Measurements from ENCODE around the gene GP5. TPM values are rescaled to one million over a fixed set of nuclear protein-coding genes. Genes with fewer than 3 reads are reported as not detected.

Gene GP5
- polyA plus RNA-seq, 2 of the 4 experiments (the other 2 are of a cell fraction), result not detected

DNA sequence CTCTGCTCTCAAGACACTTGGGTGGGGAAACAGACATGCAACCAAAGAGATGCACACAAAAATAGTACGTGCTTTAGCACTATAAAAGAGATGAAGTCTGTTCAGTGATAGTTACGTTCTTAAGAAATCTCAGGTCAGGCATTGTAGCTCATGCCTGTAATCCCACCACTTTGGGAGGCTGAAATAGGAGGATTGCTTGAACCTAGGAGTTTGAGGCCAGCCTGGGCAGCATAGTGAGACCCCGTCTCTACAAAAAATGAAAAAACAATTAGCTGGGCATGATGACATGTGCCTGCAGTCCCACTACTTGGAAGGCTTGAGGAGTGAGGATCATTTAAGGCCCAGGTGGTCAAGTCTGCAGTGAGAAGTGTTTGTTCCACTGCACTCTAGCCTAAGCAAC, 35.4 kb upstream of the GP5 start:
- DNase-seq (ENCODE audit: low read depth in 1 of 2, low spot score in 1 of 2), result no peak
- Histone ChIP-seq H3K9me3 (no peaks in the 10 kb centered on the region), H3K4me1 (no peaks in the 10 kb centered on the region), H3K4me3 (no peak overlapping the region), H3K27ac (no peak overlapping the region), H3K4me2 (no peak overlapping the region)
- no peak for TF ChIP-seq HEYL (CRISPR knock-in tag; IDR thresholded peaks at IDR 0.05)
- no peak for TF ChIP-seq KDM1A (IDR thresholded peaks at IDR 0.05; ENCODE audit: low read depth)
- TF ChIP-seq, protein P1, sequence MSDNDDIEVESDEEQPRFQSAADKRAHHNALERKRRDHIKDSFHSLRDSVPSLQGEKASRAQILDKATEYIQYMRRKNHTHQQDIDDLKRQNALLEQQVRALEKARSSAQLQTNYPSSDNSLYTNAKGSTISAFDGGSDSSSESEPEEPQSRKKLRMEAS (IDR thresholded peaks at IDR 0.05), result no peak
- no peak for TF ChIP-seq ZFP36 (IDR thresholded peaks at IDR 0.05; ENCODE audit: borderline replicate concordance, partially characterized antibody)
- TF ChIP-seq PHF8 (IDR thresholded peaks at IDR 0.05; ENCODE audit: borderline replicate concordance, low read depth), result no peak
- TF ChIP-seq, protein P2, sequence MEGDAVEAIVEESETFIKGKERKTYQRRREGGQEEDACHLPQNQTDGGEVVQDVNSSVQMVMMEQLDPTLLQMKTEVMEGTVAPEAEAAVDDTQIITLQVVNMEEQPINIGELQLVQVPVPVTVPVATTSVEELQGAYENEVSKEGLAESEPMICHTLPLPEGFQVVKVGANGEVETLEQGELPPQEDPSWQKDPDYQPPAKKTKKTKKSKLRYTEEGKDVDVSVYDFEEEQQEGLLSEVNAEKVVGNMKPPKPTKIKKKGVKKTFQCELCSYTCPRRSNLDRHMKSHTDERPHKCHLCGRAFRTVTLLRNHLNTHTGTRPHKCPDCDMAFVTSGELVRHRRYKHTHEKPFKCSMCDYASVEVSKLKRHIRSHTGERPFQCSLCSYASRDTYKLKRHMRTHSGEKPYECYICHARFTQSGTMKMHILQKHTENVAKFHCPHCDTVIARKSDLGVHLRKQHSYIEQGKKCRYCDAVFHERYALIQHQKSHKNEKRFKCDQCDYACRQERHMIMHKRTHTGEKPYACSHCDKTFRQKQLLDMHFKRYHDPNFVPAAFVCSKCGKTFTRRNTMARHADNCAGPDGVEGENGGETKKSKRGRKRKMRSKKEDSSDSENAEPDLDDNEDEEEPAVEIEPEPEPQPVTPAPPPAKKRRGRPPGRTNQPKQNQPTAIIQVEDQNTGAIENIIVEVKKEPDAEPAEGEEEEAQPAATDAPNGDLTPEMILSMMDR (IDR thresholded peaks at IDR 0.05), result no peak
- TF ChIP-seq RFX5 (IDR thresholded peaks at IDR 0.05), result no peak
- TF ChIP-seq, protein P3, sequence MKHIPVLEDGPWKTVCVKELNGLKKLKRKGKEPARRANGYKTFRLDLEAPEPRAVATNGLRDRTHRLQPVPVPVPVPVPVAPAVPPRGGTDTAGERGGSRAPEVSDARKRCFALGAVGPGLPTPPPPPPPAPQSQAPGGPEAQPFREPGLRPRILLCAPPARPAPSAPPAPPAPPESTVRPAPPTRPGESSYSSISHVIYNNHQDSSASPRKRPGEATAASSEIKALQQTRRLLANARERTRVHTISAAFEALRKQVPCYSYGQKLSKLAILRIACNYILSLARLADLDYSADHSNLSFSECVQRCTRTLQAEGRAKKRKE (CRISPR knock-in tag; IDR thresholded peaks at IDR 0.05; ENCODE audit: low read depth), result no peak
- TF ChIP-seq JUNB (IDR thresholded peaks at IDR 0.05), result no peak
- TF ChIP-seq, protein P4, sequence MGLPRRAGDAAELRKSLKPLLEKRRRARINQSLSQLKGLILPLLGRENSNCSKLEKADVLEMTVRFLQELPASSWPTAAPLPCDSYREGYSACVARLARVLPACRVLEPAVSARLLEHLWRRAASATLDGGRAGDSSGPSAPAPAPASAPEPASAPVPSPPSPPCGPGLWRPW (IDR thresholded peaks at IDR 0.05), result no peak
- TF ChIP-seq TFCP2L1 (CRISPR knock-in tag; IDR thresholded peaks at IDR 0.05), result no peak
- no peak for TF ChIP-seq CBX2 (IDR thresholded peaks at IDR 0.05; ENCODE audit: borderline replicate concordance, low read depth)
- no peak for TF ChIP-seq POLR2AphosphoS2 (conservative IDR thresholded peaks at IDR 0.05; ENCODE audit: low read length)
- TF ChIP-seq CHD2 (IDR thresholded peaks at IDR 0.05; ENCODE audit: low read length, partially characterized antibody), result no peak
- TF ChIP-seq, protein P5, sequence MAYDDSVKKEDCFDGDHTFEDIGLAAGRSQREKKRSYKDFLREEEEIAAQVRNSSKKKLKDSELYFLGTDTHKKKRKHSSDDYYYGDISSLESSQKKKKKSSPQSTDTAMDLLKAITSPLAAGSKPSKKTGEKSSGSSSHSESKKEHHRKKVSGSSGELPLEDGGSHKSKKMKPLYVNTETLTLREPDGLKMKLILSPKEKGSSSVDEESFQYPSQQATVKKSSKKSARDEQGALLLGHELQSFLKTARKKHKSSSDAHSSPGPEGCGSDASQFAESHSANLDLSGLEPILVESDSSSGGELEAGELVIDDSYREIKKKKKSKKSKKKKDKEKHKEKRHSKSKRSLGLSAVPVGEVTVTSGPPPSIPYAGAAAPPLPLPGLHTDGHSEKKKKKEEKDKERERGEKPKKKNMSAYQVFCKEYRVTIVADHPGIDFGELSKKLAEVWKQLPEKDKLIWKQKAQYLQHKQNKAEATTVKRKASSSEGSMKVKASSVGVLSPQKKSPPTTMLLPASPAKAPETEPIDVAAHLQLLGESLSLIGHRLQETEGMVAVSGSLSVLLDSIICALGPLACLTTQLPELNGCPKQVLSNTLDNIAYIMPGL (CRISPR knock-in tag; IDR thresholded peaks at IDR 0.05; ENCODE audit: borderline replicate concordance), result no peak
- TF ChIP-seq KDM5A (IDR thresholded peaks at IDR 0.05), result no peak
- TF ChIP-seq RNF2 (IDR thresholded peaks at IDR 0.05; ENCODE audit: borderline replicate concordance, low read depth), result no peak
- FAIRE-seq, result no peak
- POLR2A ChIA-PET, result no interaction called here
- WGBS (ENCODE audit: missing lambda C conversion rate), result 88% methylated on average over 3 of the region's 3 CpGs
- CTCF ChIA-PET, result no interaction called here
- no peak for ATAC-seq

DNA sequence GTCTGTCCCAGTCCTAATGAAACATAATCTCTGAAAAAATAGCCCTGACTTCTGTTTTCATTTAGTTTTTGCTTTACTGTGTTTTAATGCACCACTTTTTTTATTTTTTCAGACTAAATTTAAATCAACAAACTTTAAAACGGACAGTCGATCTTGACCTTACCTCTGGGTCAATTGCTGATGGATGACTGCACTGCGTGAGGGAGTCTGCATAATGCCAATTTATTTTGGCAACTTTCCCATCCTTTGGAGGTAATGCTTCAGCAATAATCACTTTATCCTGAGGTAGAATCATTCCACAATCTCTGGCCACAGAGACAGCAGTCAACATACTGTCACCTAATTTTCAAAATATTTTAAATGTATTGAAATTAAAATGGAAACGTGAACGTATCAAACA, 32.5 kb upstream of the GP5 start:
- no peaks in the 10 kb centered on the region for H3K4me1 ChIP-seq
- ChIA-PET POLR2A (no interaction called here), CTCF (interaction anchor here (1.0 kb wide), 1 partner anchor 10 kb away, joined by 3 read pairs; no protein-coding TSS in a partner anchor)
- no peak for TF ChIP-seq MAFK (IDR thresholded peaks at IDR 0.05; ENCODE audit: partially characterized antibody)
- TF ChIP-seq ZFP36 (IDR thresholded peaks at IDR 0.05; ENCODE audit: borderline replicate concordance, partially characterized antibody), result no peak
- H3K27ac ChIP-seq, result no peak overlapping the region
- ATAC-seq (no peak), FAIRE-seq (no peak), DNase-seq (ENCODE audit: low read depth in 1 of 2, low spot score in 1 of 2) (no peak)
- WGBS (ENCODE audit: missing lambda C conversion rate), result 84% methylated on average over 5 of the region's 5 CpGs
- H3K9me3 ChIP-seq, result no peaks in the 10 kb centered on the region
- no peak overlapping the region for H3K4me3 ChIP-seq
- no peak overlapping the region for H3K4me2 ChIP-seq

DNA sequence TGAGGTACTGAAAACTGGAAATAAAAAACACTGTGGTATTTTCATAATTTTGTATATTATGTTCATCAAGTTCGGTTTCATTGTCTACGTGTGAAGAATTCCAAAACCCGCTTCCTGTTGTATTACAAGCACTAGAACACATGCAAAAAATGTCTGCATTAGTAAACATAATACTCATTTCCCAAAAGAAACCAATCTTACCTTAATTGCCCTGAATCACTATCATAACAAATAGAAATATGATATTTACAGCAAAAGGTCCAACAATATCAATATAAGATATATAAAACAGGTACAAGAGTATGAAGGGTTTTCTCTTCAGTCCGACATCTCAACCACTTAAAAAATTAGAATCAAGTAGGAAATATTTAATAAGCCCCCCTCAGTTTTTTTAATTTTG, 26.3 kb upstream of the GP5 start:
- FAIRE-seq (no peak), ATAC-seq (no peak), DNase-seq (ENCODE audit: low read depth in 1 of 2, low spot score in 1 of 2) (no peak)
- CTCF ChIA-PET, result no interaction called here
- Histone ChIP-seq H3K4me2 (no peak overlapping the region), H3K4me1 (peaks cover 12% of the 10 kb centered on the region; the same call in 2 of the 3 replicates), H3K4me3 (no peak overlapping the region), H3K27ac (no peak overlapping the region), H3K9me3 (no peaks in the 10 kb centered on the region)
- WGBS (ENCODE audit: missing lambda C conversion rate), result 91% methylated on average over 4 of the region's 4 CpGs
- POLR2A ChIA-PET, result no interaction called here
- no peak for TF ChIP-seq CHD4 (IDR thresholded peaks at IDR 0.05; ENCODE audit: borderline replicate concordance)
- TF ChIP-seq, protein P5 (CRISPR knock-in tag; IDR thresholded peaks at IDR 0.05; ENCODE audit: borderline replicate concordance), result no peak
- TF ChIP-seq, protein P6, sequence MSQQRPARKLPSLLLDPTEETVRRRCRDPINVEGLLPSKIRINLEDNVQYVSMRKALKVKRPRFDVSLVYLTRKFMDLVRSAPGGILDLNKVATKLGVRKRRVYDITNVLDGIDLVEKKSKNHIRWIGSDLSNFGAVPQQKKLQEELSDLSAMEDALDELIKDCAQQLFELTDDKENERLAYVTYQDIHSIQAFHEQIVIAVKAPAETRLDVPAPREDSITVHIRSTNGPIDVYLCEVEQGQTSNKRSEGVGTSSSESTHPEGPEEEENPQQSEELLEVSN (IDR thresholded peaks at IDR 0.05; ENCODE audit: borderline replicate concordance, low read depth), result no peak
- no peak for TF ChIP-seq ZFP36 (IDR thresholded peaks at IDR 0.05; ENCODE audit: borderline replicate concordance, partially characterized antibody)
- no peak for TF ChIP-seq MAZ (IDR thresholded peaks at IDR 0.05; ENCODE audit: borderline replicate concordance, low read depth, low read length)
- TF ChIP-seq KDM5A (IDR thresholded peaks at IDR 0.05), result no peak
- no peak for TF ChIP-seq RNF2 (IDR thresholded peaks at IDR 0.05; ENCODE audit: borderline replicate concordance, low read depth)
- TF ChIP-seq FOXS1 (CRISPR knock-in tag; IDR thresholded peaks at IDR 0.05), result no peak
- no peak for TF ChIP-seq MAFK (IDR thresholded peaks at IDR 0.05; ENCODE audit: partially characterized antibody)

Measured in A549 (cell line).